Caki2 (cell line): ENCODE data around the gene SDK1. TPM values are rescaled to one million over a fixed set of nuclear protein-coding genes. Genes with fewer than 3 reads are reported as not detected.
A peak's percentile ranks its signal among the peaks of the same experiment; 100 is the strongest.
"Not testable (repeated sequence)": the region's sequence is repeated elsewhere in the genome, so short reads cannot be mapped to it uniquely, and the experiment has no call there.

ENCODE experiments used
- DNase-seq: peaks from one replicate; pipeline ENCODE4 v3.0.0-alpha.2; 2015; ENCODE audit warnings: low read depth
- in situ Hi-C: cut with HindIII; loops from 2 replicates; pipeline ENCODE4 v1.10.0; 2016; ENCODE audit warnings: low sequenced_read_pairs, low pct_unique_long_range_greater_than_20kb, mixed read lengths
- total RNA-seq: library from RNA; depleted of rRNA; stranded (reverse); fragments of >200 nt; shearing (Covaris generic); gene quantifications from 2 replicates; pipeline ENCODE4 v1.2.3, GENCODE V29; 2014; ENCODE audit warnings: low replicate concordance

The SDK1 gene
- total RNA-seq, 1 experiment from 2014 or later, result 9.1 TPM

DNA sequence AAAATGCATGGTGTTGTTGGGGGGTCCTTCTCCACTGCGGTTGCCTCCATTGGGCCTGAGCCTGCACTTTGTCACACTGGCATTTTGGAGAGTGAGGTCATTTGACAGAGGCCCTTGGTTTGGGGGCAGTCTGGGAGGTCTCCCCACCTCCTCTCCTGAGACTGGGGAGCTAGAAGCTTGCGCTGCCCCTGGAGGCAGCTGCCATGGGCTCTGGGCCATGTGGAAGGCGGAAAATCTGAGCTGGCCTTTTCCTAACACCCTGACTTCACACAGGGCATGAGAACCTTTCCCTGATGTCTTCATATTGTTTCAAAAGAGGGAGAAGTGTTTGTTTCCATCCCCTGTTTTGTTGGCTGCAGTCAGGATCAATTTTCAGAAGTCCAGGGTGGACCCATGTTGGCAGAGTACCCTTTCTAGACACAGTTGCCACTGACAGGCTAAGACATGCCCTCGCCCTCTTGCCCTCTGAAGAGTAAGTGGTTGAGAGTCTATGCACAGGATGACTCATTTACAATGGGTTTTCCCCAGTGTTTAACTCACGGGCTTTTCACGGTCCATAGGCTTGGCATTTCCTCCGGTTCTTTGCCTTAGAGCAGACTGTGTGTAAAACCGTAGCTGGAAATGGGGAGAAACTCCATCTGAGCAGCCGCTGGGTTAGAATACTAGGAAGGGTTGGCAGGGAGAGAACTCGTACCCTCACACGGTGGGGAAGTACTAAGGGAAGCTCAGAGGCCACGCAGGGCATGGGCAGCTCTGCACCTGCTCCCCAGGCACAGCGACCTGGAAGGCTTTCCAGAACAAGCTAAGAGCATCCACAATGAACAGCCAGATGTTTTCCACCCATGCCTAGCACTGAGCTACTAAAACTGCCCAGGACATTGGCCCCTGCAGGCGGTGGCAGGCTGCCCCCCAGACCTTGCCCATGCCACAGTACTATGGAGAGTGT is 655.0 kb downstream of the SDK1 start:
- DNase-seq, result peak; percentile 89
- in situ Hi-C loops, result no loop called here

DNA sequence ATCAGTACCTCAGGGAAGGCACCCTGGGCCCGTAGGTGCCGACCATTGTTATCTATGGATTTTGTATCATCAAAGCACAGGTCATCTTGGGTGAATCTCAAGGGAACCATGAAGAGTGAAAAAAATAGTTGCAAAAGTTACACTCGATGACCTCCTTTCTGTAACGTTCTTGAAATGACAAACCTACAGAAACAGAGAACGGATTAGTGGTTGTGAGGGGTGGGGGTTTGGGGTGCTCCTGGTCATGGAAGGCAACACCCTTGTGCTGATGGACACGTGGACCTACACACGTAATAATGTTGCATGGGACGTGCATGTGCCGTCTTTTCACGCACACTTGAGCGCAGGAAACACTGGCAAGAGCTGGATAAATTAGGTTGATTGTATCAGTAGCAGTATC is 655.9 kb downstream of the SDK1 start:
- in situ Hi-C loops, result no loop called here

DNA sequence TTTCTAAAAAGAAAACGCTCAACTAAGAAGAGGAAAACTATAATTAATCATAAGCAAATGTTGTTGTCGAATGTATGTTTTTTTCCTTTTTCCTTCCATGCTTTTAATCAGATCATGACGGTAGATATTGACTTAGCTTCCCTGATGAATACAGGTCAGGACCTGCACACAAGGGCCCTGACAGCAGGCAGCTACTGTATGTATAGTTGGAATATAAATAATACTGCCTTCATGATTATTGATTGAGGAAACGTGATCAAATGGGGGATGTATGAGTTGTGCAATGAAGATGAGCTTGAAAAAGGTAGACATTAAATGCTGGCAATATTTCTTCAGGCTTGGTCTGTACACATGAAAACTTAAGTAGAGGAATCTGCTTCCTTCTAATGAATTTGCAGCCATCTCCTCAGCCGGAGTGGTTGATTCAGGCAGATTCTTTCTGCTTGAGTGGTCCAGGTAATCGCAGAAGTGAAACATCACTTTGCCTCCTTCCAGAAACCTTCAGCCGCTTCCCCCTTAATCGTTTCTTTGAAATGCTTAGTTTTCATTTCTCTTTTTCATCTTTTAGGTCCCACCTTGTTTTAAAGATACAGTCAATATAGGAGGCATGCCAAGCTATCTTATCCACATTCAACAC is 656.5 kb downstream of the SDK1 start:
- in situ Hi-C loops, result no loop called here
- DNase-seq, result peak; percentile 53

More for the DNA sequence above, 655.9 kb downstream of the SDK1 start:
- DNase-seq, result no peak

DNA sequence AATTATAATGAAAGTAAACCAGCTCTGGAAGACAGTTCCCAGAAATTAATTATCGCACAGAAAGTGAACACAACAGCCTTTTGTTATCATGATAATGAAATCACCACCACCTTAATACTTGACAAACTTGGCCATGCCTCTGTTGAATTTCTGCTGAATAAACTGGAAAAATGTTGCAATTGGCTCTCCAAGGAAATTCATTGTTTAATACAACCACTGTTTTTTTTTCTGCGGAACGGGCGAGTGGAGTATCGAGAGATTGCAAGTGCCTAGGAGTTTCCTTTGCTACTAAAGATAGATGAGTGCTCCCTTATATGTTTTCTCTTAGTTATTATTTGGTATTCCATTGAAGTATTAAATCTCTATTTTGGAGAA is 657.0 kb downstream of the SDK1 start:
- DNase-seq, result no peak
- in situ Hi-C loops, result no loop called here

DNA sequence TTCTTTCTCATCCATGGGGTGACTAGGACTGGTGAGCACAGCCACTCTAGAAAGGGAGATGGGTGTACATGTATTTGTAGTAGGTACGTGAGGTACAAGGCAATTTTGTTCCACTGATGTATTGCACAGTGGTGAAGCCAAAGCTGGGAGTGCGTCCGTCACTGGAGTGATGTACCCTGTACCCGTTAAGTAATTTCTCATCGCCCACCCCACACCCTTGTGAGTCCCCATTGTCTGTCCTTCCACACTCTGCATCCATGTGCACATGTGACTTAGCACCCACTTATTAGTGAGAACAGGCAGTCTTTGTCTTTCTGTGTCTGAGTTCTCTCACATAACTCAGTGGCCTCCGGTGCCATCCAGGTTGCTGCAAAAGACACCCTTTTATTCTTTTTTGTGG is 658.3 kb downstream of the SDK1 start:
- in situ Hi-C loops, result no loop called here
- DNase-seq, result no peak

DNA sequence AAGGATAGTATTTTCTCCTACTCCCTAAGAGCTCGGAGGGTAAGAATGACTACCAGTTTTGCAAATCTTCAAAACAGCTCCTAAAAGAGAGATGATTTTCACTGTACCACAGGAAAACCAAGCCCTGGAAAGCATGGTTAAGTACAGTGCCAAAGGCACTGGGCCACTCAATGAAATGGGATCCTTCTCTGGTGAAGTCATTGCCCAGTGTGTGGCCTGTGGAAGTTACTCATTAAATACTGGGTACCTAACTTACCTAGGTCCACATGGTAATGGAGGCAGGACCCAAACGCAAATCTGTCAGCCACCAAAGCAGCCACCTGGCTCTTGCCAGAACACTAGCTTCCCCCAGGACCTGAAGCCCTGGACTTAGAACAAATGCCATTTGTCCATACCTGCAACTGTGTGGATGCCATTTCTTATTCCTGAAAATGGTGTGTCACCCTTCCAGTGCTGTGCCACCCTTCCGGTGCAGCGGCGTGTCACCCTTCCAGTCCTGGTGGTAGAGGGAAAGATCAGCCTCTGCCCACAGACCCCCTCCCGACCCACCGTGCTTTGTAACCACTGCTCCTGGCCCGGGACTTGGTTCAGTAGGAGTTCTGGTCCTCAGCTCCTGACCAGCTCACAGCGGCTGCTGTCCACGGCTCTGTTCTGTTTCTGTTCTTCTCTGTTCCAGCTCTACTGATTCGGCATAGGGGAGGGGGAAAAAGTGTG is 659.2 kb downstream of the SDK1 start:
- in situ Hi-C loops, result no loop called here
- DNase-seq, result peak; percentile 18

DNA sequence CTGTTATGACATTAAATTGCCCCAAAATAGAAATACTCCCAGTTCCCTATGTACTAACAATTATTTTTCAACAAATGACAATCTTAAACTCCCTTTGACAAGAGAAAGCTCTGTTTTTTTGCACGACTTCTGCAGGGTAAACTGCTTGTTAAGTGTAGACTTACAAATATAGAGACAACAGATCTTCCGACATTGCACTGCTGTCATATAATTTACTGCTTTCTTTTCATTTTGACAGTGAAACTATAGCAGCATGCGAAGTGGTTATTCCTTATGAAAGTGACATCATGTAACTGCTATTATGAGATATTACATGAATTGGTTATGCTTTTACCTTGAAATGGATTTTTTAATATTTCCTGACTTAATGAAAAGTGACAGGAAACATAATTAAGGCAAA is 659.9 kb downstream of the SDK1 start:
- DNase-seq, result no peak
- in situ Hi-C loops, result no loop called here

DNA sequence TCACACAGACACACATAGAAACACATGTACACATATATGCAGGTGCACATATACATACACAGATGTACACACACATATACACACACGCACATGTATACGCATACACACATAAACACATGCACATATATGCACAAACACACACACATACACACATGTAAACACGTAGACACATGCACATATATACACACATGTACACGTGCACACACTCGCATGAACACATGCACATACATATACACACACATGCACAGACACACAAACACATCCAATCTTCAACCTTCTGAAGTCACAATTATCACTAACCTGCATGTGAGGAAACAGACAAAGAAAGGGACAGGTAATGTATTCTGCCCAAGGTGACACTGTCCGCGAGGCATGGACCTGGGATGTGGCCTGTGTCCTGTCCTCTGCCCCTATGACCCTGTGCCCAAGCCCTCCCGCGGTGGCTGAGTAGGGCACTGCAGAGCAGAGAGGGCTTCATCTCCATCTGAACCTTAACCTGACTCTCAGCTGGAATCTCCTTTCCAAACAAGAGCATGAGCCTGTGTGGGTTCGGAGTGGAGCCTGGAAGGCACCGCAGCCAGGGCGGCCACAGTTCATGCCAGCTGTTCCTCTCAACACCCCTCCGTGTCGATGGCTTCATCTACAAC is 660.9 kb downstream of the SDK1 start:
- in situ Hi-C loops, result no loop called here
- DNase-seq, result no peak

DNA sequence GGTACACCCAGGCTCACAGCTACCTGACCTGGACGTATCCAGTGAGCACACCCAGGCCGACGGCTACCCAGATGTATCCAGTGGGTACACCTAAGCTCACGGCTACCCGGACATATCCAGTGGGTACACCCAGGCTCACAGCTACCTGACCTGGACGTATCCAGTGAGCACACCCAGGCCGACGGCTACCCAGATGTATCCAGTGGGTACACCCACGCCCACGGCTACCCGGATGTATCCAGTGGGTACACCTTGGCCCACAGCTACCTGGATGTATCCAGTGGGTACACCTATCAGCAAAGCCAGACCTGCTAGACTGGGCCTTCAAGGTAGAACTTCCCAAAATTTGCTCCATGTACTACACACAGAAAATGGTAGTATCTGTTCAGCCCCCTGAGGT is 662.7 kb downstream of the SDK1 start:
- DNase-seq, in situ Hi-C loops: not testable (repeated sequence)

DNA sequence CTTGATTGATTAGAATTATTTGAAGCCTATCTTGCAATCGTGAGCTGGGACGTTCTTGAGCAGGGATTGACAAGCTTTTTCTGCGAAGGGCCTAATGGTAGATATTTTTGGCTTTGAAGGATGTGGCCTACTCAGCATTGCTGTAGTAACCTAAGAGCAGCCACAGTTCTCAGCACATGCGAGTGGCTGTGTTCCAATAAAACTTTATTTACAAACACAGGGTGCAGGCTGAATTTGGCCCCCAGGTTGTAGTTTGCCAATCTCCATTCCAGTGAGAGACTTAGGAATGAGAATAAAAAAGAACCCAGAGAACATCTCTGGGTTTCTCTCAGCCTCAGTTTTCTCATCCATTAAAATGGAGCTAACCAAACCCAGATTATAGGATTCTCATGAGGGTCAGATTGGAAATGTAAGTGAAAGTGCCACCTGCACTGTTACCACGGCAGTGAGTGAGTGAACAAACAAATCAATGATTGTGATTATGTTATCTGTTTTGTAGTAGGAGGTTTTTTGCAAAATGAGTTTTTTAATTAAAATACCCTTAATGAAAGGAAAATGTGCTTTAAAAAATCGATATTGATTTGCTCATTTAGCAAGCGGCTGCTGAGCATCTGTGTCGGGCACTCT is 664.0 kb downstream of the SDK1 start:
- in situ Hi-C loops, result no loop called here
- DNase-seq, result no peak

DNA sequence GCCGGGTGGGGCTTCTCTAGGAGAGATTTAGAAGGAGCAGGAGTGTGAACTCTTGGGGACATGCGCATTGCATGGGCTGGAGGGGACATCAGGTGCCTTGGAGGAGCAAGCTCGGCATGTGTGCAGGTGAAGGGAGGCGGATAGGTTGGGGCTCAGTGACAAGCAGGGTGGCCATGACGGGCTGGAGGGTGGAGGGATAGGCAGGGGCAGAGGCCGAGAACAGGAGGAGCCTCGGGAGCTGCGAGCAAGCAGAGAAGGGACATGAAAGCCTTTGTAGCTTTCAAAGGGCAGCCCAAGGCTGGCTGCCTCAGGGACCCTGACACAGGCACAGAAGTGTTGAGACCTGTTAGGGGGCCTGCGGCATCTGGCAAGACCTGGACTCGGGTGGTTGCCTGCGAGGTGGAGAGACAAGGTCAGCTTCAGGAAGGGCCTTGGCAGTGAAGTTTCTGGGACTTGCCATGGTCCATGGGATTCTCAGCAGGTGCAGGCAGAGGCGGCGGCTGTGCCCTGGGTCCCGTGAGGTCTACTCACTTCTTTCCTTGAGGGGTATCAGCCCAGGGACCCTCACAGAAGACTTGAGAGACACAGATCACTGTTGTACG is 664.8 kb downstream of the SDK1 start:
- DNase-seq, result no peak
- in situ Hi-C loops, result no loop called here

DNA sequence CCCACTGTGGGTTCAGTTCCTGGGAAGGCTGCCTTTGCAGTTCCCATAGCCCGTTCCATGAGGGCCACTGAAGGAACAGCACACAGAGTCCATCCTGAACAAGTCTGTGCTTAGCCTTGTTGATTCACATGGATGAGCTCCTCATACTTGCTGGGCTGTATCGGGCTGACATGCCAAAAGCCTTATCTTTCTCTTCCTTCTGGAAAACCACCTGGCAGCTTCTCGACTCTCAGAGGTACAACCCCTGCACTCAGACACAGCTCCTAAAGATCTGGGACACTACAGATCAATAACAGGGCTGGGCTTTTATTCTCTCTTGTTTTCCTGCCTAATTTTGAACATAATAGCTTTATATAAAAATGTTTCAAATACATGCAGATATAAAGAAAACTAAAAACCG is 667.2 kb downstream of the SDK1 start:
- in situ Hi-C loops, result no loop called here
- DNase-seq, result no peak

DNA sequence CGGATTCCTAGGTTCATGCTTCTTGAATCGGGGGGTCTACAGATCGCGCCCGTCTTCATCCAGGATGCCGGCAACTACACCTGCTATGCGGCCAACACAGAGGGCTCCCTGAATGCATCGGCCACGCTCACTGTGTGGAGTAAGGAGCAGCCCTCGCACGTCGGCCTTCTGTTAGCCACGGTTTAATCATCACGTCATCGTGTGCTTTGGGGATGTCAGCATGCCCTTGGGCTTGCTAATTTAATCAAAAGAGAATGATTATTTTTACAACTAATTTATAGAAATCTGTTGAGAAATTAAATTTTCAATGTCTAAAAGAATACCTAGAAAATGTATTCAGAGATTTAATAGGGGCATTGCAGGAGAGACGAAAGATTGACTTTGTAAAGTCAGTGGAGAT is 668.2 kb downstream of the SDK1 start:
- DNase-seq, result no peak
- in situ Hi-C loops, result no loop called here

DNA sequence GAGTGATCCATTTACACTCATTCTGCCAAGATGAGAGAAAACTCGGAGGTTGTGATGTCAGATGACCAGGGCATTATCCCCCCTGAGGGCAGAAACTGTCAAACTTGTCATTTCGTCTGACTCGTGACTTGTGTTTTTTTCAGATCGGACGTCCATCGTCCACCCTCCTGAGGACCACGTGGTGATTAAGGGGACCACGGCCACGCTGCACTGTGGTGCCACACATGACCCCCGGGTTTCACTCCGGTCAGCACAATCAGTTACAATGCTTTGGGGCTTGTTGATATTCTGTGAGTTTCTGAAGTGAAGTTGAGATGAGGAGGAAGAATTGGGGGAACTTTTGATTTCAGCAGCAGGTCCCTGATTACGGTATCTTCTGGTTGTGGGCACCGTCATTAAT is 670.3 kb downstream of the SDK1 start:
- in situ Hi-C loops, result no loop called here
- no peak for DNase-seq

DNA sequence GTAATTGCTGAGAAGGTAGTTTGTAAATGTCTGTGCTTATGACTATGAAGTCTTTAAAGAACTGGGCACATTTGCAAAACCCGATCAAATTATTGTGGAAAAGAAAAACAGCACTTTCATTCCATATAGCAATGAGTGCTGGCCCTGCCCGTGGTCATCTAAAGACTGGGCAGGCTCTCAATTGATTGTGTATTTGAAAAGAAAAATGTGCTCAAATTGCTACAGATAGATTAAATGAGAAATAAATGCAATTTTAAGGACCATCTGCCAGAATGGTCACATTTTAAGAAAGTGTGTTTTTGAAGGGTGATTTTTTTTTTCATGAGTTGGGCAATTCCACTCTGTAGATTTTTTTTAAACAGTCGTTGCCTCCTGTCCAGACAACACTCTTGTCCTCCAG is 672.2 kb downstream of the SDK1 start:
- no peak for DNase-seq
- in situ Hi-C loops, result no loop called here

DNA sequence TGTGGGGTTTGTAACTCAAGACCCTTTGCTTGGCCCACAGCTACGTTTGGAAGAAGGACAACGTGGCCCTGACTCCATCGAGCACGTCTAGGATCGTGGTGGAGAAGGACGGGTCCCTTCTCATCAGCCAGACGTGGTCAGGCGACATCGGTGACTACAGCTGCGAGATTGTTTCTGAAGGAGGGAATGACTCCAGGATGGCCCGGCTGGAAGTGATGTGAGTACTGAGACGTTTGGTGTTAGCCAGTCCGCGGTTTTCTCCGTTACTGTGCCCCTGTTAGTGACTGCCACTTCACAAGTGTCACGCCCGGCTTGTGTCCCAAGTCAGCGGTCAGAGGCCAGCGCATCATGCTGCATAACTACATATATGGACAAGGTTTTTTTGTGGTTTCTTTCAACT is 673.3 kb downstream of the SDK1 start:
- DNase-seq, result no peak
- in situ Hi-C loops, result no loop called here

DNA sequence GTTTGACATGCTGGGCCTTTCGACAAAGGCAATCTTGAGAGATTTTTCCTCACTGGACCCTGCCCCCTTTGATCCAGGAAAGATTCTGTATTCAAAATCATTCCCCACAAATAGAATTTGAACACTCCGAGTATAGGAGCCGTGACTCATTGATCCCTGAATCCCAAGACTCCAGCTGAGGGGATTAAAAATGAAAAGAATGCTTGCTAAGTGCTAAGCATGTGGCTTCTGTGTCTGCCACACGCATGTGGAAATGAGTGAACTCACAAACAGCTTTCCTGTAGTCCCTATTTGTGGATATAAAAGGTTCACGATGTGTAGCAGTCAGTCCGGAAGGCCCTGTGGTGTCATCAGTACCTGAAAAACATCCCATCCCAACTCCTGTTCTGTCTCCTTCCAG is 674.3 kb downstream of the SDK1 start:
- in situ Hi-C loops, result no loop called here
- DNase-seq, result no peak

DNA sequence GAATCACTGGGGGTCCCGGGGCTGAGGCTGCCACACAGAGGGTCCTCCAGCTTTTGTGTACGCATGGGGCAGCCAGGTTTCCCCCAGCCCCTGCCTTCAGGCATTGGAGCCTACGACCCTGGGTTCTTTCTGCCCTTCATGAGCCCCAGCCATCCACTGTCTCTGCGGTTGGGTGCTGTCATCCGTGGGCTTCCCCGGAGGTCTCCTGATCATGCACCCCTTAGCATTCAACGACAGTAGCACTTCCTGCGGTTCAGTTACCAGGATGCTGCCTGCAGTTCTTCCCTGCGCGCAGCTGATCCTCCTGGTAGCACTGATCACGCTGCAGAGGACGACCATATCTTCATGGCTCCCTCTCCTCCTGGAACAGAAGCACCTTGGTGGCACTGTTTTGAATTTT is 676.3 kb downstream of the SDK1 start:
- no peak for DNase-seq
- in situ Hi-C loops, result no loop called here
